H9 (cell line): ENCODE data around the gene PPL. TPM values are rescaled to one million over a fixed set of nuclear protein-coding genes. Genes with fewer than 3 reads are reported as not detected.

Experiments
- DNase-seq: peaks from one replicate; pipeline ENCODE4 v3.0.0-alpha.2; 2017
- H2AFZ ChIP-seq: one replicate; pipeline ENCODE4 v1.6.1; 2013; ENCODE audit warnings: mild to moderate bottlenecking, low read length, control low read depth, moderate library complexity
- H2AK5ac ChIP-seq: 2 replicates; pipeline ENCODE4 v1.6.1; 2013; ENCODE audit warnings: low read length, control low read depth, mixed read lengths; ENCODE audit not compliant: insufficient read length
- H2BK120ac ChIP-seq: one replicate; pipeline ENCODE4 v1.6.1; 2013; ENCODE audit warnings: low read depth, mild to moderate bottlenecking, low read length, control low read depth, inconsistent platforms; ENCODE audit not compliant: poor library complexity, severe bottlenecking
- H2BK12ac ChIP-seq: 2 replicates; pipeline ENCODE4 v1.6.1; 2013; ENCODE audit warnings: low read length, control low read depth, mixed read lengths, low read depth; ENCODE audit not compliant: insufficient read length
- H2BK15ac ChIP-seq: 2 replicates; pipeline ENCODE4 v1.6.1; 2013; ENCODE audit warnings: low read depth, low read length, control low read depth
- H2BK20ac ChIP-seq: one replicate; pipeline ENCODE4 v1.6.1; 2013; ENCODE audit warnings: low read depth, mild to moderate bottlenecking, low read length, control low read depth, inconsistent platforms; ENCODE audit not compliant: poor library complexity, severe bottlenecking
- H2BK5ac ChIP-seq: 2 replicates; pipeline ENCODE4 v1.6.1; 2013; ENCODE audit warnings: low read length, control low read depth, mixed read lengths; ENCODE audit not compliant: insufficient read length
- H3K14ac ChIP-seq: 2 replicates; pipeline ENCODE4 v1.6.1; 2013; ENCODE audit warnings: low read length, control low read depth; ENCODE audit not compliant: insufficient read depth
- H3K18ac ChIP-seq: 2 replicates; pipeline ENCODE4 v1.6.1; 2013; ENCODE audit warnings: low read depth, mild to moderate bottlenecking, mixed read lengths, low read length, control low read depth; ENCODE audit not compliant: insufficient read length
- H3K23ac ChIP-seq: 2 replicates; pipeline ENCODE4 v1.6.1; 2013; ENCODE audit warnings: low read length, control low read depth, mixed read lengths, low read depth; ENCODE audit not compliant: insufficient read length
- H3K23me2 ChIP-seq: 2 replicates; pipeline ENCODE4 v1.6.1; 2013; ENCODE audit warnings: low read depth, mild to moderate bottlenecking, mixed read lengths, low read length, control low read depth; ENCODE audit not compliant: insufficient read length, poor library complexity, severe bottlenecking
- H3K27ac ChIP-seq: 2 replicates; pipeline ENCODE4 v1.5.1; 2013; ENCODE audit warnings: low read length, control low read depth, mixed read lengths, low read depth; ENCODE audit not compliant: insufficient read length
- H3K27me3 ChIP-seq: 2 replicates; pipeline ENCODE4 v1.6.1; 2013; ENCODE audit warnings: low read length, control low read depth, inconsistent platforms; ENCODE audit not compliant: insufficient read depth
- H3K4ac ChIP-seq: 2 replicates; pipeline ENCODE4 v1.6.1; 2013; ENCODE audit warnings: low read depth, mild to moderate bottlenecking, control low read depth, inconsistent platforms, low read length, moderate library complexity
- H3K4me1 ChIP-seq: 2 replicates; pipeline ENCODE4 v1.6.1; 2013; ENCODE audit warnings: low read length, control low read depth, inconsistent platforms; ENCODE audit not compliant: insufficient read depth
- H3K4me2 ChIP-seq: 2 replicates; pipeline ENCODE4 v1.6.1; 2013; ENCODE audit warnings: low read length, control low read depth, mixed read lengths; ENCODE audit not compliant: insufficient read length, insufficient read depth
- H3K56ac ChIP-seq: 2 replicates; pipeline ENCODE4 v1.6.1; 2013; ENCODE audit warnings: low read depth, mild to moderate bottlenecking, mixed read lengths, low read length, control low read depth; ENCODE audit not compliant: insufficient read length
- H3K79me1 ChIP-seq: 2 replicates; pipeline ENCODE4 v1.6.1; 2013; ENCODE audit warnings: low read depth, mild to moderate bottlenecking, moderate library complexity, low read length, control low read depth, inconsistent platforms; ENCODE audit not compliant: insufficient read depth, poor library complexity, severe bottlenecking
- H3K79me2 ChIP-seq: 2 replicates; pipeline ENCODE4 v1.6.1; 2013; ENCODE audit warnings: low read length, control low read depth, inconsistent platforms; ENCODE audit not compliant: insufficient read depth
- H3K9ac ChIP-seq: 2 replicates; pipeline ENCODE4 v1.6.1; 2013; ENCODE audit warnings: low read length, control low read depth, mixed read lengths; ENCODE audit not compliant: insufficient read length; ENCODE audit errors: extremely low read depth
- H3K9me3 ChIP-seq: one replicate; pipeline ENCODE4 v1.6.1; 2013; ENCODE audit warnings: low read depth, low read length, inconsistent platforms; ENCODE audit not compliant: control insufficient read depth
- H3T11ph ChIP-seq: one replicate; pipeline ENCODE4 v1.6.1; 2013; ENCODE audit warnings: mild to moderate bottlenecking, low read length, control low read depth, inconsistent platforms
- H4K20me1 ChIP-seq: one replicate; pipeline ENCODE4 v1.6.1; 2013; ENCODE audit not compliant: control insufficient read depth, insufficient read length, insufficient read depth
- H4K5ac ChIP-seq: 2 replicates; pipeline ENCODE4 v1.6.1; 2013; ENCODE audit warnings: low read depth, mild to moderate bottlenecking, mixed read lengths, low read length, control low read depth; ENCODE audit not compliant: insufficient read length
- H4K8ac ChIP-seq: replicated peaks from 2 replicates; pipeline ENCODE4 v1.6.1; 2013; ENCODE audit warnings: low read length, control low read depth, mixed read lengths, low read depth; ENCODE audit not compliant: insufficient read length
- H4K91ac ChIP-seq: 2 replicates; pipeline ENCODE4 v1.6.1; 2013; ENCODE audit warnings: low read depth, mild to moderate bottlenecking, moderate library complexity, mixed read lengths, low read length, control low read depth; ENCODE audit not compliant: insufficient read length
- H3K27ac Mint-ChIP-seq, 3 experiments: 2 replicates in 2 of 3; 3 replicates in 1 of 3; pipeline ENCODE4 v1.8.0; 2020 to 2021; ENCODE audit warnings: mixed read lengths in 3 of 3, mild to moderate bottlenecking in 1 of 3, moderate library complexity in 1 of 3
- H3K27me3 Mint-ChIP-seq: 2 replicates; pipeline ENCODE4 v1.8.0; 2021; ENCODE audit warnings: low read depth, mild to moderate bottlenecking, moderate library complexity, mixed read lengths
- H3K36me3 Mint-ChIP-seq, 3 experiments: 2 replicates in 2 of 3; 3 replicates in 1 of 3; pipeline ENCODE4 v1.8.0; 2020 to 2021; ENCODE audit warnings: low read depth in 3 of 3, mixed read lengths in 3 of 3; ENCODE audit not compliant: insufficient read depth in 1 of 3
- H3K4me1 Mint-ChIP-seq, 2 experiments: 2 replicates each; pipeline ENCODE4 v1.8.0; 2020; ENCODE audit warnings: mixed read lengths in 2 of 2
- H3K4me3 Mint-ChIP-seq, 2 experiments: 2 replicates in 1 of 2; 3 replicates in 1 of 2; pipeline ENCODE4 v1.8.0; 2020 to 2021; ENCODE audit warnings: mild to moderate bottlenecking in 2 of 2, mixed read lengths in 2 of 2, moderate library complexity in 1 of 2
- H3K9me3 Mint-ChIP-seq, 2 experiments: 2 replicates in 1 of 2; 3 replicates in 1 of 2; pipeline ENCODE4 v1.8.0; 2020; ENCODE audit warnings: mild to moderate bottlenecking in 2 of 2, mixed read lengths in 2 of 2, moderate library complexity in 1 of 2
- WGBS: extraction: QIAGEN DNeasy Blood & Tissue Kit; methylation state at CpG from one replicate; pipeline ENCODE4 v1.1.7; 2013; ENCODE audit warnings: missing lambda C conversion rate, low lambda C conversion rate, mixed read lengths; ENCODE audit not compliant: insufficient read length; ENCODE audit errors: extremely low coverage; 5-methylcytosine and 5-hydroxymethylcytosine counted together
- total RNA-seq: library from RNA; stranded (reverse); gene quantifications from 2 replicates; pipeline ENCODE4 v1.2.1, GENCODE V29; 2021
- TF ChIP-seq, protein P1 (sequence below): fragments of 200-600 bp; sonication (generic); conservative IDR thresholded peaks from 3 replicates; pipeline ENCODE4 v1.8.0; 2021; ENCODE audit warnings: antibody characterized with exemption, mild to moderate bottlenecking

The PPL gene
- total RNA-seq, 1 experiment from 2014 or later = 29.2 TPM

DNA sequence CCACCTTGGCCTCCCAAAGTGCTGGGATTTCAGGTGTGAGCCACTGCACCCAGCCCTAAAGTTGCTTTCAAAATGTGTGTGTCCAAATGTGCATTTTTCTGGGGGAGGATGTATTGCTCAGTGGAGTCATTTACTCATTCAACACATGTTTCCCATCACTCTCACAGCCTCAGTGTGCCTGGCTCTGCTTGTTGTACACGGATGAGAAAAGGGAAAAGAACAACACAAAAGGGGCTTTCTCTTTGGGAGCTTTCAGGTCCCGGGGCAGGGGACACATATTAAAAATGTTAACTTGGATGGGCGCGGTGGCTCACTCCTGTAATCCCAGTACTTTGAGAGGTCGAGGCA, 1.7 kb upstream of the PPL start:
- no peak overlapping the region for H3K9ac ChIP-seq
- H3K9me3 ChIP-seq = no peaks in the 10 kb centered on the region
- Mint-ChIP-seq H3K27ac (no peak overlapping the region), H3K36me3 (no peaks in the 10 kb centered on the region; a peak in 1 of 7 replicates), H3K27me3 (0 out of 2 replicates have a peak, but pooled peaks cover 2% of the 10 kb centered on the region), H3K4me3 (no peak overlapping the region), H3K9me3 (no peaks in the 10 kb centered on the region), H3K4me1 (peaks cover 27 to 37% of the 10 kb centered on the region in 2 experiments)
- H3K79me2 ChIP-seq = no peaks in the 10 kb centered on the region
- no peak overlapping the region for H2BK12ac ChIP-seq
- H2BK120ac ChIP-seq = no peak overlapping the region
- no peak overlapping the region for H2BK20ac ChIP-seq
- no peak overlapping the region for H3K56ac ChIP-seq
- H2BK15ac ChIP-seq = no peak overlapping the region
- H3K27ac ChIP-seq = no peak overlapping the region
- TF ChIP-seq, protein P1, sequence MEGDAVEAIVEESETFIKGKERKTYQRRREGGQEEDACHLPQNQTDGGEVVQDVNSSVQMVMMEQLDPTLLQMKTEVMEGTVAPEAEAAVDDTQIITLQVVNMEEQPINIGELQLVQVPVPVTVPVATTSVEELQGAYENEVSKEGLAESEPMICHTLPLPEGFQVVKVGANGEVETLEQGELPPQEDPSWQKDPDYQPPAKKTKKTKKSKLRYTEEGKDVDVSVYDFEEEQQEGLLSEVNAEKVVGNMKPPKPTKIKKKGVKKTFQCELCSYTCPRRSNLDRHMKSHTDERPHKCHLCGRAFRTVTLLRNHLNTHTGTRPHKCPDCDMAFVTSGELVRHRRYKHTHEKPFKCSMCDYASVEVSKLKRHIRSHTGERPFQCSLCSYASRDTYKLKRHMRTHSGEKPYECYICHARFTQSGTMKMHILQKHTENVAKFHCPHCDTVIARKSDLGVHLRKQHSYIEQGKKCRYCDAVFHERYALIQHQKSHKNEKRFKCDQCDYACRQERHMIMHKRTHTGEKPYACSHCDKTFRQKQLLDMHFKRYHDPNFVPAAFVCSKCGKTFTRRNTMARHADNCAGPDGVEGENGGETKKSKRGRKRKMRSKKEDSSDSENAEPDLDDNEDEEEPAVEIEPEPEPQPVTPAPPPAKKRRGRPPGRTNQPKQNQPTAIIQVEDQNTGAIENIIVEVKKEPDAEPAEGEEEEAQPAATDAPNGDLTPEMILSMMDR = no peak
- no peak overlapping the region for H3K4ac ChIP-seq
- H3K23ac ChIP-seq = no peak overlapping the region
- H4K5ac ChIP-seq = no peak overlapping the region
- no peak overlapping the region for H3K18ac ChIP-seq
- DNase-seq = no peak
- H3K79me1 ChIP-seq = no peaks in the 10 kb centered on the region
- H3K4me1 ChIP-seq = peaks cover 6% of the 10 kb centered on the region
- H4K8ac ChIP-seq = no peak overlapping the region
- H3K23me2 ChIP-seq = peaks cover 8% of the 10 kb centered on the region
- no peak overlapping the region for H2BK5ac ChIP-seq
- H4K20me1 ChIP-seq = no peaks in the 10 kb centered on the region
- no peaks in the 10 kb centered on the region for H3K27me3 ChIP-seq
- H3K4me2 ChIP-seq = no peak overlapping the region
- no peak overlapping the region for H2AK5ac ChIP-seq
- no peak overlapping the region for H4K91ac ChIP-seq
- no peak overlapping the region for H2AFZ ChIP-seq
- WGBS = no CpG with 5 or more reads among the region's 5 CpGs
- H3T11ph ChIP-seq = no peak overlapping the region
- no peak overlapping the region for H3K14ac ChIP-seq
